Activated CD8-positive, alpha-beta T cell treated with anti-CD3 and anti-CD28 coated beads for 36 hours (primary cell): Measurements from ENCODE around the gene TPM4. TPM values are rescaled to one million over a fixed set of nuclear protein-coding genes. Genes with fewer than 3 reads are reported as not detected.

Experiments
- ATAC-seq: fragments of 200-7000 bp; cut with Tn5 transposase; one replicate; pipeline ENCODE4 v1.10.0; 2021; ENCODE audit warnings: mild to moderate bottlenecking, moderate library complexity
- CTCF ChIA-PET: fragments of 350-600 bp; sonication (Branson Sonifier 250); formaldehyde crosslinking; loops from one replicate; lab custom pipeline; 2021; ENCODE audit warnings: antibody characterized with exemption; lab: Charles Lee
- POLR2A ChIA-PET: fragments of 350-600 bp; sonication (Branson Sonifier 250); formaldehyde crosslinking; loops from one replicate; lab custom pipeline; 2021; ENCODE audit warnings: antibody characterized with exemption; lab: Charles Lee
- DNase-seq: peaks from one replicate; pipeline ENCODE4 v3.0.0-alpha.2; 2020
- H3K27ac Mint-ChIP-seq: one replicate; pipeline ENCODE4 v1.8.0; 2021; ENCODE audit warnings: mild to moderate bottlenecking, mixed read lengths
- H3K27me3 Mint-ChIP-seq: one replicate; pipeline ENCODE4 v1.8.0; 2021; ENCODE audit warnings: mixed read lengths
- H3K36me3 Mint-ChIP-seq: one replicate; pipeline ENCODE4 v1.8.0; 2021; ENCODE audit warnings: low read depth, mixed read lengths
- H3K4me1 Mint-ChIP-seq: one replicate; pipeline ENCODE4 v1.8.0; 2021; ENCODE audit warnings: low read depth, mixed read lengths
- H3K4me3 Mint-ChIP-seq: one replicate; pipeline ENCODE4 v1.8.0; 2021; ENCODE audit warnings: mild to moderate bottlenecking, moderate library complexity, mixed read lengths
- H3K9me3 Mint-ChIP-seq: one replicate; pipeline ENCODE4 v1.8.0; 2021; ENCODE audit warnings: mixed read lengths
- intact Hi-C: fragments of 100-400 bp; cut with micrococcal nuclease; formaldehyde crosslinking; loops from one replicate; pipeline ENCODE4 v1.10.0; 2022
- total RNA-seq, 2 experiments: library from RNA; stranded (reverse); gene quantifications; one replicate each; pipeline ENCODE4 v1.2.3, GENCODE V29; 2021
- TF ChIP-seq, protein P1 (sequence below): fragments of 200-600 bp; IDR thresholded peaks from one replicate; pipeline ENCODE4 v1.8.0; 2022; ENCODE audit warnings: antibody characterized with exemption, mild to moderate bottlenecking

The TPM4 gene
- total RNA-seq, 2 experiments from 2014 or later: 230 to 232 TPM

DNA sequence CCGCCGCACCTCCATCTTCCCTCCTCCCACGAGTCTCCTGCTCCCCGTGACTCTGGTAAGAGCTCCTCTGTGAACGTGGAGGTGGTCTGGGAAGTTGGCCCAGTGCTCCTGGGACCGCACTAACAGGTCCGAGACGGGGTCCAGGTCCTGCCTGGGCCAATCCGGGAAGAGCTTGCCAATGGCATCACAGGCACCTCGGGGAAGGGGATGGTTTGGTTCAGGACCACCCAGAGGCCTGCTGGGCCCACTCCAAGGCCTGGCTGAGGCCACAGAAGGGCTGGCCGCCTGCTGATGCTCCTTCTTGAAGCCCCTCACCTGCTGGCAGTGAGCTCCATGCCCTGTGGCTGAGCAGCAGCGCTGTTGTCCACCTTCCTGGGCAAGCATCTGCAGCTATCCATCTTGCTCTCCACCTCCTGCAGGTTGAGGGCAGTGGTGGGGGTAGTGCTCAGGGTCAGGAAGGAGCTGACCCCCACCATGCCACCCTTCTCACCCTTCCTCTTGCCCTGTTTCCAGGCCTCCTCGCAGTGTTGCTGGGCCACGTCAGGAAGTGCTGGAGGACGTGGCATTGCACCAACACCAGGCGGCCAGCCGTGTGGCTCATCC lies 41.2 kb upstream of the TPM4 start:
- CTCF ChIA-PET: no interaction called here
- TF ChIP-seq, protein P1, sequence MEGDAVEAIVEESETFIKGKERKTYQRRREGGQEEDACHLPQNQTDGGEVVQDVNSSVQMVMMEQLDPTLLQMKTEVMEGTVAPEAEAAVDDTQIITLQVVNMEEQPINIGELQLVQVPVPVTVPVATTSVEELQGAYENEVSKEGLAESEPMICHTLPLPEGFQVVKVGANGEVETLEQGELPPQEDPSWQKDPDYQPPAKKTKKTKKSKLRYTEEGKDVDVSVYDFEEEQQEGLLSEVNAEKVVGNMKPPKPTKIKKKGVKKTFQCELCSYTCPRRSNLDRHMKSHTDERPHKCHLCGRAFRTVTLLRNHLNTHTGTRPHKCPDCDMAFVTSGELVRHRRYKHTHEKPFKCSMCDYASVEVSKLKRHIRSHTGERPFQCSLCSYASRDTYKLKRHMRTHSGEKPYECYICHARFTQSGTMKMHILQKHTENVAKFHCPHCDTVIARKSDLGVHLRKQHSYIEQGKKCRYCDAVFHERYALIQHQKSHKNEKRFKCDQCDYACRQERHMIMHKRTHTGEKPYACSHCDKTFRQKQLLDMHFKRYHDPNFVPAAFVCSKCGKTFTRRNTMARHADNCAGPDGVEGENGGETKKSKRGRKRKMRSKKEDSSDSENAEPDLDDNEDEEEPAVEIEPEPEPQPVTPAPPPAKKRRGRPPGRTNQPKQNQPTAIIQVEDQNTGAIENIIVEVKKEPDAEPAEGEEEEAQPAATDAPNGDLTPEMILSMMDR: no peak
- intact Hi-C loops: no loop called here
- no peak overlapping the region for H3K27ac Mint-ChIP-seq
- ATAC-seq: no peak
- no peaks in the 10 kb centered on the region for H3K9me3 Mint-ChIP-seq
- no peak for DNase-seq
- no peak overlapping the region for H3K4me3 Mint-ChIP-seq
- H3K27me3 Mint-ChIP-seq: no peaks in the 10 kb centered on the region
- no peaks in the 10 kb centered on the region for H3K4me1 Mint-ChIP-seq
- POLR2A ChIA-PET: no interaction called here
- no peaks in the 10 kb centered on the region for H3K36me3 Mint-ChIP-seq

DNA sequence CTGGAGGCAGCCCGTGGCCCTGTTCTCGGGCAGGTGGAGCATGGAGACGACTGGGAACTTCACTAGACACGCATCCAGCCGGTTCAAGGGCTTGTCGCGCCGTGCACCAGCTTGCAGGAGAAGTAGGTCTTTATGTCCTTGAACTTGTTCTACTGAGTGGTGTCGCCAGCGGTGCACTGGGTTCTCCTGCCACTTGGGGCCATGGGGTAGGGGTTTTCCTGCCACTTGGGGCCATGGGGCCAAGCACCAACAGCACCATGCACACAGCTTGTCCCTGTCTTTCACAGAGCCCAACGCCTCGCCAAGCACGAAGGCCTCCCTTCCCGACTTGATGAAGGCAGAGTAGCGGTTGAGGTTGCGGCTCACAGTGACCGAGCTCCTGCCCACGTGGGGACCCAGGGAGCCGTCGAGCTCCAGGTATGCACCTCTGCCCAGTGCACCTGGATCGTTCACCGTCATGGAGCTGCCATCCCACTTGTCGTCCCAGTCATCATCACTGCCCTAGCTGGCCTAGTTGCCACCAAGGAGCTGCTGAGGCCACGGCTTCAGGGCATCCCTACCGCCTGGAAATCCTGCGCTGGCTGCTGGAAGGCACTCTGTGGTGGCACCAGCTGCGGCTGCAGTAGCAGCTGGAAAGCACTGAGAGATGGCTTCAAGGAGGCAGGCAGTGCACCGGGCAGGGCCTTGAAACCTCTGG lies 40.5 kb upstream of the TPM4 start:
- Mint-ChIP-seq H3K27ac (no peak overlapping the region), H3K36me3 (no peaks in the 10 kb centered on the region), H3K4me1 (no peaks in the 10 kb centered on the region), H3K9me3 (no peaks in the 10 kb centered on the region), H3K4me3 (no peak overlapping the region), H3K27me3 (no peaks in the 10 kb centered on the region)
- intact Hi-C loops: no loop called here
- ATAC-seq (no peak), DNase-seq (no peak)
- CTCF ChIA-PET: no interaction called here
- TF ChIP-seq, protein P1: no peak
- POLR2A ChIA-PET: interaction anchor here (0.6 kb wide), 1 partner anchor 58 kb away, joined by 3 read pairs; no protein-coding TSS in a partner anchor

DNA sequence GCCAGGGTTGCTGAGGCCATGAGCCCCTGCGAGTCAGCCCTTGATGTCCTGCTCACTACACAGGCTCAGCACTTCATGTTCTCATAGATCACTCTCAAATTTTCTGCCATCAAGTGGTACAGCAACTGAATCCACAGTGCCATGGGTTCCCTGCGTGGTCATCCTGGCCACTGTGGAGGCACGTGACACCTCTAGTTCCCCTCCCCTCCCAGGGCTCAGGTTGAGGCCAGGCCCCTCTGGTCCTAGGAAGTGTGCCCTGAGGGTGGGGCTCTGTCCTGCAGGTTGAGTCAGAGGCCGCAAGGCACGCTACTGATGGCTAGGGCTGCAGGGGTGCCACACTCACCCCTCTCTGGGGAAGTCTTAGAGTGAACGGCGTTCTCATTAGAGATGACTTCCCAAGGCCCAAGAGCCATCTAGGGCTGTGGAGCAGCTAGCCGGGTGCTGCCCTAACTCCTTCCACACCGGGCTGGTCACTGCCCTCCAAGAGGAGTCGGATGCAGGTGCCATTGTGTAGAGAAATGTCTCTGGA lies 39.8 kb upstream of the TPM4 start:
- H3K27me3 Mint-ChIP-seq: no peaks in the 10 kb centered on the region
- no peaks in the 10 kb centered on the region for H3K36me3 Mint-ChIP-seq
- H3K4me3 Mint-ChIP-seq: no peak overlapping the region
- intact Hi-C loops: no loop called here
- ChIA-PET CTCF (no interaction called here), POLR2A (no interaction called here)
- H3K9me3 Mint-ChIP-seq: no peaks in the 10 kb centered on the region
- H3K27ac Mint-ChIP-seq: no peak overlapping the region
- peaks cover 4% of the 10 kb centered on the region for H3K4me1 Mint-ChIP-seq
- DNase-seq: no peak
- ATAC-seq: no peak
- TF ChIP-seq, protein P1: no peak

DNA sequence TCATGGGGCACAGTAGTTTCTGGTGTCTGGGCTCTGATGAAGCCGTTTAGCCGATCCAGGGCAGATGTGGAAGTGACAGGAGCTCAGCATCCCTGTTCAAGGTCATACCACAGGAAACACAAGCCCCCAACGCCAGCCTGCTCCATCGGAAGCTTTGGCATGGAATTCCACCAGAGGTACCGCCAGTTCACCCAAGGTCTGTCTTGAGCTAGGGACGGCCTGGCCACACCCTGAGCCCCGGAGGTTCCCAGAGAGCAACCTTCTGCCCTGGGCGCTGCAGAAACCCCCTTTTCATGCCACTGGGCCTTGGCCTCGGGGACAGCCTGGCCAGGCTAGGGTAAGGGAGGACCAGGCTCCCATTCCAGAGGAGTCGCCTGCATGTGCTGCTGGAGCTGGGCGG lies 39.4 kb upstream of the TPM4 start:
- Mint-ChIP-seq H3K27me3 (no peaks in the 10 kb centered on the region), H3K36me3 (no peaks in the 10 kb centered on the region), H3K4me3 (no peak overlapping the region), H3K4me1 (peaks cover 9% of the 10 kb centered on the region), H3K27ac (no peak overlapping the region), H3K9me3 (no peaks in the 10 kb centered on the region)
- CTCF ChIA-PET: no interaction called here
- TF ChIP-seq, protein P1: no peak
- DNase-seq (no peak), ATAC-seq (no peak)
- intact Hi-C loops: no loop called here
- POLR2A ChIA-PET: no interaction called here
